ENCODE results near the gene CNTNAP5.

The CNTNAP5 gene

GRCh38 chr2:124178719-124179118 is 153.6 kb downstream of the CNTNAP5 start:
- no peak for TF ChIP-seq CTCF (IDR thresholded peaks at IDR 0.05)
- Histone ChIP-seq H3K9ac (no peak overlapping the region), H3K9me3 (ENCODE audit: control insufficient read depth, low read length) (no peaks in the 10 kb centered on the region)

GRCh38 chr2:124180635-124181034 is 155.5 kb downstream of the CNTNAP5 start:
- H3K9me3 ChIP-seq (ENCODE audit: control insufficient read depth, low read length), result no peaks in the 10 kb centered on the region
- H3K36me3 ChIP-seq (ENCODE audit: control insufficient read depth, insufficient read depth, low read length), result no peaks in the 10 kb centered on the region
- H3K27ac ChIP-seq, result no peak overlapping the region
- H3K9ac ChIP-seq, result no peak overlapping the region
- TF ChIP-seq CTCF (IDR thresholded peaks at IDR 0.05), result no peak
- no peaks in the 10 kb centered on the region for H3K79me2 ChIP-seq
- no peak overlapping the region for H3K4me2 ChIP-seq (ENCODE audit: low read length)
- H3K27me3 ChIP-seq (ENCODE audit: control insufficient read depth, insufficient read depth, low read length), result no peaks in the 10 kb centered on the region
- no peaks in the 10 kb centered on the region for H3K4me1 ChIP-seq
- no peak overlapping the region for H3K4me3 ChIP-seq (ENCODE audit: low read depth, low read length)
- H2AFZ ChIP-seq, result no peak overlapping the region

More at GRCh38 chr2:124178719-124179118, 153.6 kb downstream of the CNTNAP5 start:
- Histone ChIP-seq H3K36me3 (ENCODE audit: control insufficient read depth, insufficient read depth, low read length) (no peaks in the 10 kb centered on the region), H3K4me1 (no peaks in the 10 kb centered on the region), H2AFZ (no peak overlapping the region), H3K79me2 (no peaks in the 10 kb centered on the region), H3K4me3 (ENCODE audit: low read depth, low read length) (no peak overlapping the region), H3K4me2 (ENCODE audit: low read length) (no peak overlapping the region), H3K27ac (no peak overlapping the region), H3K27me3 (ENCODE audit: control insufficient read depth, insufficient read depth, low read length) (no peaks in the 10 kb centered on the region)

GRCh38 chr2:124186801-124187200 is 161.7 kb downstream of the CNTNAP5 start:
- Histone ChIP-seq H3K27me3 (ENCODE audit: control insufficient read depth, insufficient read depth, low read length) (no peaks in the 10 kb centered on the region), H3K36me3 (ENCODE audit: control insufficient read depth, insufficient read depth, low read length) (no peaks in the 10 kb centered on the region), H3K9me3 (ENCODE audit: control insufficient read depth, low read length) (no peaks in the 10 kb centered on the region), H3K4me1 (no peaks in the 10 kb centered on the region), H3K27ac (no peak overlapping the region), H2AFZ (no peak overlapping the region), H3K9ac (no peak overlapping the region), H3K4me2 (ENCODE audit: low read length) (no peak overlapping the region), H3K79me2 (no peaks in the 10 kb centered on the region), H3K4me3 (ENCODE audit: low read depth, low read length) (no peak overlapping the region)
- TF ChIP-seq CTCF (IDR thresholded peaks at IDR 0.05), result no peak

- Histone ChIP-seq H3K27ac (no peak overlapping the region), H3K36me3 (ENCODE audit: control insufficient read depth, insufficient read depth, low read length) (no peaks in the 10 kb centered on the region), H3K9ac (no peak overlapping the region), H3K4me2 (ENCODE audit: low read length) (no peak overlapping the region), H3K9me3 (ENCODE audit: control insufficient read depth, low read length) (no peaks in the 10 kb centered on the region), H3K4me3 (ENCODE audit: low read depth, low read length) (no peak overlapping the region), H3K79me2 (no peaks in the 10 kb centered on the region), H3K4me1 (no peaks in the 10 kb centered on the region), H2AFZ (no peak overlapping the region), H3K27me3 (ENCODE audit: control insufficient read depth, insufficient read depth, low read length) (no peaks in the 10 kb centered on the region)
- TF ChIP-seq CTCF (IDR thresholded peaks at IDR 0.05), result no peak
Observed at GRCh38 chr2:124187948-124188347, 162.9 kb downstream of the CNTNAP5 start.

GRCh38 chr2:124193706-124194105 is 168.6 kb downstream of the CNTNAP5 start:
- no peak overlapping the region for H3K4me3 ChIP-seq (ENCODE audit: low read depth, low read length)
- no peaks in the 10 kb centered on the region for H3K27me3 ChIP-seq (ENCODE audit: control insufficient read depth, insufficient read depth, low read length)
- no peak overlapping the region for H2AFZ ChIP-seq
- H3K4me2 ChIP-seq (ENCODE audit: low read length), result no peak overlapping the region
- H3K9ac ChIP-seq, result no peak overlapping the region
- no peaks in the 10 kb centered on the region for H3K9me3 ChIP-seq (ENCODE audit: control insufficient read depth, low read length)
- no peaks in the 10 kb centered on the region for H3K36me3 ChIP-seq (ENCODE audit: control insufficient read depth, insufficient read depth, low read length)
- H3K79me2 ChIP-seq, result no peaks in the 10 kb centered on the region
- no peaks in the 10 kb centered on the region for H3K4me1 ChIP-seq
- H3K27ac ChIP-seq, result no peak overlapping the region
- no peak for TF ChIP-seq CTCF (IDR thresholded peaks at IDR 0.05)
